Inflammatory macrophage treated with lipopolysaccharide for 4 hours (primary cell): ENCODE data around the gene GPR162.

Experiments used
- DNase-seq: peaks from one replicate; pipeline ENCODE4 v3.0.0-alpha.2; 2020

Gene GPR162

GRCh38 chr12:6787309-6787708, 34.3 kb upstream of the GPR162 start:
- no peak for DNase-seq

- DNase-seq: peak; percentile 86
Measured at GRCh38 chr12:6788972-6789924, 32.4 kb upstream of the GPR162 start, which contains the start of gene CD4. Gene CD4 (plus strand): TSS chr12:6789528. CDS start chr12:6800139, 10,611 bp downstream.

GRCh38 chr12:6790496-6791150, 31.0 kb upstream of the GPR162 start:
- DNase-seq: peak; percentile 35

- DNase-seq: no peak
Measured at GRCh38 chr12:6791931-6792520, 29.6 kb upstream of the GPR162 start.

- DNase-seq: peak; percentile 86
Measured at GRCh38 chr12:6792522-6793201, 29.0 kb upstream of the GPR162 start.

- no peak for DNase-seq
Measured at GRCh38 chr12:6795088-6795487, 26.5 kb upstream of the GPR162 start.

- DNase-seq: no peak
Measured at GRCh38 chr12:6796576-6796975, 25.0 kb upstream of the GPR162 start.

- no peak for DNase-seq
Measured at GRCh38 chr12:6799147-6799546, 22.5 kb upstream of the GPR162 start.

GRCh38 chr12:6807170-6807569, 14.5 kb upstream of the GPR162 start:
- DNase-seq: no peak

GRCh38 chr12:6809056-6809455, 12.6 kb upstream of the GPR162 start:
- no peak for DNase-seq

- DNase-seq: no peak
Measured at GRCh38 chr12:6810758-6811157, 10.9 kb upstream of the GPR162 start.

- no peak for DNase-seq
Measured at GRCh38 chr12:6813363-6813762, 8.3 kb upstream of the GPR162 start.

GRCh38 chr12:6816598-6816997, 5.0 kb upstream of the GPR162 start:
- DNase-seq: no peak

GRCh38 chr12:6817098-6817497, 4.5 kb upstream of the GPR162 start:
- no peak for DNase-seq

GRCh38 chr12:6817662-6818157, 3.9 kb upstream of the GPR162 start:
- no peak for DNase-seq

- DNase-seq: no peak
Measured at GRCh38 chr12:6818222-6818621, 3.4 kb upstream of the GPR162 start.

GRCh38 chr12:6818645-6819044, 3.0 kb upstream of the GPR162 start:
- no peak for DNase-seq

GRCh38 chr12:6819106-6820030, 2.3 kb upstream of the GPR162 start:
- no peak for DNase-seq

- DNase-seq: no peak
Measured at GRCh38 chr12:6820166-6820565, 1.5 kb upstream of the GPR162 start.

- DNase-seq: no peak
Measured at GRCh38 chr12:6822426-6823135, 960 bp downstream of the GPR162 start.
